ENCODE data around the gene RGS14. TPM values are rescaled to one million over a fixed set of nuclear protein-coding genes. Genes with fewer than 3 reads are reported as not detected.

Gene RGS14
- total RNA-seq, 1 donor from 2014 or later, result 14.1 TPM

DNA sequence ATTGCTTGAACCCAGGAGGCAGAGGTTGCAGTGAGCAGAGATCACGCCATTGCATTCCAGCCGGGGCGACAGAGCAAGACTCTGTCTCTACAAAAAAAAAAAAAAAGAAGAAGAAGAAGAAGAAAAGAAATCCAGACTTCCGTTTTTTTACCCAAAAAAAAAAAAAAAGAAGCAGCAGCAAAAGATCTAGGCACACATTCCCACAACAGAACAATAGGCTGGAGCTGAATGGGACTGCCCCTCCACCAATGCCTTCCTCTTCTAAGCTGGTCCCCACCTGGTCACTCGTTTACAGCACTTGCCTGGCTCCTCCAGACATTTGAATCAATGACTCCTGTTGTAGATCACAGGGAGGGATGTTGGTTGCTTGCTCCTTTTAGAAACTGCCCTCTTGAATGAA lies 4.6 kb upstream of the RGS14 start:
- Mint-ChIP-seq H3K4me1 (peaks cover 25% of the 10 kb centered on the region), H3K4me3 (peak overlapping the region; percentile 30), H3K27me3 (ENCODE audit: low read depth) (peaks cover 27% of the 10 kb centered on the region), H3K9me3 (peaks cover 9% of the 10 kb centered on the region), H3K36me3 (no peaks in the 10 kb centered on the region), H3K27ac (no peak overlapping the region)
- TF ChIP-seq, protein P1, sequence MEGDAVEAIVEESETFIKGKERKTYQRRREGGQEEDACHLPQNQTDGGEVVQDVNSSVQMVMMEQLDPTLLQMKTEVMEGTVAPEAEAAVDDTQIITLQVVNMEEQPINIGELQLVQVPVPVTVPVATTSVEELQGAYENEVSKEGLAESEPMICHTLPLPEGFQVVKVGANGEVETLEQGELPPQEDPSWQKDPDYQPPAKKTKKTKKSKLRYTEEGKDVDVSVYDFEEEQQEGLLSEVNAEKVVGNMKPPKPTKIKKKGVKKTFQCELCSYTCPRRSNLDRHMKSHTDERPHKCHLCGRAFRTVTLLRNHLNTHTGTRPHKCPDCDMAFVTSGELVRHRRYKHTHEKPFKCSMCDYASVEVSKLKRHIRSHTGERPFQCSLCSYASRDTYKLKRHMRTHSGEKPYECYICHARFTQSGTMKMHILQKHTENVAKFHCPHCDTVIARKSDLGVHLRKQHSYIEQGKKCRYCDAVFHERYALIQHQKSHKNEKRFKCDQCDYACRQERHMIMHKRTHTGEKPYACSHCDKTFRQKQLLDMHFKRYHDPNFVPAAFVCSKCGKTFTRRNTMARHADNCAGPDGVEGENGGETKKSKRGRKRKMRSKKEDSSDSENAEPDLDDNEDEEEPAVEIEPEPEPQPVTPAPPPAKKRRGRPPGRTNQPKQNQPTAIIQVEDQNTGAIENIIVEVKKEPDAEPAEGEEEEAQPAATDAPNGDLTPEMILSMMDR (IDR thresholded peaks at IDR 0.05; ENCODE audit: unreplicated experiment), result no peak
- no peak for DNase-seq (ENCODE audit: low spot score in 2 of 2, unreplicated experiment in 2 of 2)

DNA sequence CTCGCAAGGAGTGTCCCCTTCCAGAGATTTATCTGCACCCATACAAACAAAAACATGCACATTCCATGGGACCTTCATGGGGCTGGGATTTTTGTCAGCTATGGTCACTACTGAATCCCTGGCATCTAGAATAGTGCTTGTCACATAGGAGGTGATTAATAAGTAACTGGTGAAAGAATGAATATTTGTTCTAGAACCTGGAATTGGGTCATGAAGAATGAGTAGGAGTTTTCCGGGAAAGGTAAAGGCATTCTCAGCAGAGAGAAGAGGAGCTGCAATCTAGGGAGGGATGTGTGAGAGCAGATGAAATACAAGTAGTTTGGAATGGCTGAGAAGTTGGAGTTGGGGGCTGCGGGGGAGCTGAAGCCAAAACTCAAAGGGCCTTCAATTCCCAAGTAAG lies 3.5 kb upstream of the RGS14 start:
- TF ChIP-seq, protein P1 (IDR thresholded peaks at IDR 0.05; ENCODE audit: unreplicated experiment), result no peak
- peaks cover 9% of the 10 kb centered on the region for H3K9me3 Mint-ChIP-seq
- peaks cover 32% of the 10 kb centered on the region for H3K27me3 Mint-ChIP-seq (ENCODE audit: low read depth)

DNA sequence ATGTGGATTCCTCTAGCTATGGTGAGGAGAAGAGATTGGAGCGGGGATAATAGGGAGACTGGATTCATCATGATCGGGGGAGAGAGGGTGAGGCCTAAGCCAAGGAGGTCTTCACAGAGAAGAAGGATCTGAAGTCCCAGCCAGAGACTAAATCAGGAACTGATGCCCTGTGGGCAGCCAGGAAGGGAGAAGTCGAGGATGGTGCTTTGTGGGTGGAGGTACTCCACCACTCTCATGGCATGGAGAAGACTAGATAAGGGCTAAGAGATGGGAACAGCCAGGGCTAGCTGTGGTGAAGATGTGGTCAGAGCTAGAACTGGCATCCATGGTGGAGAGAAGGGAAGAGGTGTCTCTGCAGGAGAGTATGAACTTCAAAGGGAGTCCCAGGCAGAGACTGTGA lies 3.0 kb upstream of the RGS14 start:
- no peak overlapping the region for H3K4me3 Mint-ChIP-seq
- H3K36me3 Mint-ChIP-seq, result no peaks in the 10 kb centered on the region
- peaks cover 9% of the 10 kb centered on the region for H3K9me3 Mint-ChIP-seq
- H3K27me3 Mint-ChIP-seq (ENCODE audit: low read depth), result peaks cover 32% of the 10 kb centered on the region
- DNase-seq (ENCODE audit: low spot score in 2 of 2, unreplicated experiment in 2 of 2), result no peak
- TF ChIP-seq, protein P1 (IDR thresholded peaks at IDR 0.05; ENCODE audit: unreplicated experiment), result no peak
- no peak overlapping the region for H3K27ac Mint-ChIP-seq
- H3K4me1 Mint-ChIP-seq, result peaks cover 17% of the 10 kb centered on the region

More for the DNA sequence above, 3.5 kb upstream of the RGS14 start:
- no peak for DNase-seq (ENCODE audit: low spot score in 2 of 2, unreplicated experiment in 2 of 2)
- peaks cover 21% of the 10 kb centered on the region for H3K4me1 Mint-ChIP-seq
- no peak overlapping the region for H3K4me3 Mint-ChIP-seq
- H3K27ac Mint-ChIP-seq, result no peak overlapping the region
- H3K36me3 Mint-ChIP-seq, result no peaks in the 10 kb centered on the region

DNA sequence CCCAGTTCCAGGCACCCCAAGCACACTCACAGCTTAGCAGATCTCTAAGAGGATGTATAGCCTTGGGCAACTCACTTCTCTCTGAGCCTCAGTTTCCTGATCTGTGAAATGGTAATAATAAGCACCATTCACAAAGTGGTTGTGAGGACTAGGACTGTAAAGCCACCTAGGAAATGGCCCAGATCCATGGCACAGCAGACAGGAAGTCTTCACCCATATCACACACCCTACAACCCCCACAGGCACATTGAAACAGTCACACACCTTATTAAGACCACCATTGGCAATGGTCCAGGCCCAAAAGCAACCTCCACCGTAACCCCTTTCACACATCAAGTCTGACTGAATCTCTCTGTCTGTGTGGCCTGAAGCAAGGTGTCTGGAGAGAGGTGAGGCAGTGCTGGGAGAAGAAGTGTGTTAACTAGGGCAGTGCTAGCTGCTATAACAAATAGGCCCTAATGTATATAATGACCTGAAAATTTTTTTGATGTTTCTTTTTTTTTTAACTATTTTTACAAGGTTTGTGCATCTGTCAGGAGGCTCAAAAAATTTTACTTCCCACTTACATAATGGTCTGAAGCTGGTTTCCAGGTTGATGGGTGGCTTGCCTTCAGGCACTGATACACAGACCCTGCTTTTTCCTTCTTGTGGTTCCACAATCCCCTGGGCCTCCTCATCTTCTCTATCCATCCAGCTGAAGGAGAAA lies 2.4 kb upstream of the RGS14 start:
- no peak for DNase-seq (ENCODE audit: low spot score in 2 of 2, unreplicated experiment in 2 of 2)
- H3K27ac Mint-ChIP-seq, result no peak overlapping the region
- peaks cover 32% of the 10 kb centered on the region for H3K27me3 Mint-ChIP-seq (ENCODE audit: low read depth)
- TF ChIP-seq, protein P1 (IDR thresholded peaks at IDR 0.05; ENCODE audit: unreplicated experiment), result no peak
- H3K9me3 Mint-ChIP-seq, result peaks cover 9% of the 10 kb centered on the region
- no peak overlapping the region for H3K4me3 Mint-ChIP-seq
- no peaks in the 10 kb centered on the region for H3K36me3 Mint-ChIP-seq
- peaks cover 12% of the 10 kb centered on the region for H3K4me1 Mint-ChIP-seq

DNA sequence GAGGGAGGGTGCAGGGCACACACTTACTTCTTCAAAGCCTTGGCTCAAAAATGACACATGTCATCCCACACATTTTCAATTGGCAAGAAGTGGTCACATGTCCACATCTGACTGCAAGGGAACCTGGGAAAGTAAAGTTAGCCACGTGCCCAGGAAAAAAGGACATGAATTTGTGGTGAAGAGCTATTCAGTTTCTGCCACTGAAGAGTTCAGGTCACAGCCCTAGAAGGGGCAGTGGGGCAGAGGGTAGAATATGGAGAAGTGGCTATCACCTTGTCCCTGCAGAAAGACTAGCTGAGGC lies 1.9 kb upstream of the RGS14 start:
- H3K9me3 Mint-ChIP-seq, result peaks cover 9% of the 10 kb centered on the region
- no peak for DNase-seq (ENCODE audit: low spot score in 2 of 2, unreplicated experiment in 2 of 2)
- H3K27ac Mint-ChIP-seq, result no peak overlapping the region
- peaks cover 32% of the 10 kb centered on the region for H3K27me3 Mint-ChIP-seq (ENCODE audit: low read depth)
- H3K36me3 Mint-ChIP-seq, result no peaks in the 10 kb centered on the region
- H3K4me3 Mint-ChIP-seq, result no peak overlapping the region
- TF ChIP-seq, protein P1 (IDR thresholded peaks at IDR 0.05; ENCODE audit: unreplicated experiment), result no peak
- peaks cover 6% of the 10 kb centered on the region for H3K4me1 Mint-ChIP-seq

DNA sequence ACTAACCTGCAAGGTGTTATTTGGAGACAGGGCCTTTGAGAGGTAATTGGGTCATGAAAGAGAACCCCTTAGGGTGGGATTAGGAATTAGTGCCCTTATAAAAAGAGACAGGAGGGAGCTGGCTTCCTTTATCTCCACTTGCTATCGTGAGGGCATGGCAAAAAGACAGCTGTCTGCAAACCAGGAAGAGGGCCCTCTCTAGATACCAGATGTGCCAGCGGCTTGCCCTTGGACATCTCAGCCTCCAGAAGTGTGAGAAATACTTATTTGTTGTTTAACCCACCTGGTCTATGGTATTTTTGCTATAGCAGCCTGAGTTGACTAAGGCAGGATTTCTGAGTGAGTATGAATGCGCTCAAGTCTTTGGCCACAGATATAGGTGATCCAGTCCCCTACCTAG lies 978 bp upstream of the RGS14 start:
- Mint-ChIP-seq H3K4me3 (no peak overlapping the region), H3K27me3 (ENCODE audit: low read depth) (peaks cover 32% of the 10 kb centered on the region), H3K36me3 (no peaks in the 10 kb centered on the region), H3K27ac (no peak overlapping the region), H3K9me3 (peaks cover 9% of the 10 kb centered on the region), H3K4me1 (peaks cover 4% of the 10 kb centered on the region)
- DNase-seq (ENCODE audit: low spot score in 2 of 2, unreplicated experiment in 2 of 2), result no peak
- TF ChIP-seq, protein P1 (IDR thresholded peaks at IDR 0.05; ENCODE audit: unreplicated experiment), result no peak
